ENCODE measurements around the gene WDR83.
A peak's percentile ranks its signal among the peaks of the same experiment; 100 is the strongest.

The WDR83 gene

DNA sequence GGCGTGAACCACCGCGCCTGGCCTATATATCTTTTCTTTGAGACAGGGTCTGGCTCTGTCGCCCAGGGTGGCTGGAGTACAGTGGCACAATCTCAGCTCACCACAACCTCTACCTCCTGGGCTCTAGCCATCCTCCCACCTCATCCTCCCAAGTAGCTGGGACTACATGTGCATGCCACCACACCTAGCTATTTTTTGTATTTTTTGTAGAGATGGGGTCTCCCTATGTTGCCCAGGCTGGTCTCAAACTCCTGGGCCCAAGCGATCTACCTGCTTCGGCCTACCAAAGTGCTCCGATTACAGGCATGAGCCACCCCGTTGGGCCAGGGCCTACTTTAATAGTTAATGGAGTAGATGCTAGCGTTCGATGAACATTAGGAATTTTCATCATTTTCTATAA lies 53.7 kb downstream of the WDR83 start:
- DNase-seq, result no peak

DNA sequence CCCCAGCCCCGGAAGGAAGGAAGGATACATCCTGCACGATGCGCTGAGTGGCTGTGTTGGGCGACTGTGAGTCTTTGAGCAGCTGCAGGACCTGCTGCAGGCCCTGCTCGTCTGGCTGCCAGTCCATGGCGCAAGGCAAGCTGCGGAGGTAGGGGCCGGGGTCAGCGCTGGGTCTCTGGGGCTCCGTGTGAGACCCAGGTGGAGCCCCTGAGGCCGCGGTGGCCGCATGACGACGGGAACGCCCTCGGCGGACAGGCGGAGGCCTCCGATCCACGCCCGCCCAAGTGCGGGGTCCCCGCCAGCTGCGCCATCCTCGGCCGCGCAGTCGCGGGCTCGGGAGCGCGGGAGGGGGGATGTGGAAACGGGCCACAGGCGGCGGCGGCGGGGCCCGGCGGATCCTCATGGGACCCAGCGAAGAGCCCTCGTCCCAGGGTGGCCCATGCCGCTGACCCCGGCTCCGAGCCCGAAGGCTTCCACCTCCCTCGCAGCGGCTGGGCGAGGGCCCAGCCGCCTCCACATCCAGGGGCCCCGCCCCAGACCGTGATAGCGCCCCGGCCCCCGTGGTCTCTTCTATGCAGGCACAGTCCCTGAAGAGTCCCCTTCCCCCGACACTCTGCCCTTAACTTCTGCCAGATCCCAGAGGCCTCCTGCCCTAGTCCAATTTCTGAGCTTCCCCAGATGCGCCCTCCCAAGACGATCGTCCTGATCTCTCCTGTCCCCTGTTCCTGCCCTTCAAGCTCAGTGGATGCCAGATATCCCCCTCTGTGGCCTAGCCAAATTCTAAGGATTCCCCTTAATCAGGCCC lies 54.4 kb downstream of the WDR83 start:
- DNase-seq, result peak; percentile 21

DNA sequence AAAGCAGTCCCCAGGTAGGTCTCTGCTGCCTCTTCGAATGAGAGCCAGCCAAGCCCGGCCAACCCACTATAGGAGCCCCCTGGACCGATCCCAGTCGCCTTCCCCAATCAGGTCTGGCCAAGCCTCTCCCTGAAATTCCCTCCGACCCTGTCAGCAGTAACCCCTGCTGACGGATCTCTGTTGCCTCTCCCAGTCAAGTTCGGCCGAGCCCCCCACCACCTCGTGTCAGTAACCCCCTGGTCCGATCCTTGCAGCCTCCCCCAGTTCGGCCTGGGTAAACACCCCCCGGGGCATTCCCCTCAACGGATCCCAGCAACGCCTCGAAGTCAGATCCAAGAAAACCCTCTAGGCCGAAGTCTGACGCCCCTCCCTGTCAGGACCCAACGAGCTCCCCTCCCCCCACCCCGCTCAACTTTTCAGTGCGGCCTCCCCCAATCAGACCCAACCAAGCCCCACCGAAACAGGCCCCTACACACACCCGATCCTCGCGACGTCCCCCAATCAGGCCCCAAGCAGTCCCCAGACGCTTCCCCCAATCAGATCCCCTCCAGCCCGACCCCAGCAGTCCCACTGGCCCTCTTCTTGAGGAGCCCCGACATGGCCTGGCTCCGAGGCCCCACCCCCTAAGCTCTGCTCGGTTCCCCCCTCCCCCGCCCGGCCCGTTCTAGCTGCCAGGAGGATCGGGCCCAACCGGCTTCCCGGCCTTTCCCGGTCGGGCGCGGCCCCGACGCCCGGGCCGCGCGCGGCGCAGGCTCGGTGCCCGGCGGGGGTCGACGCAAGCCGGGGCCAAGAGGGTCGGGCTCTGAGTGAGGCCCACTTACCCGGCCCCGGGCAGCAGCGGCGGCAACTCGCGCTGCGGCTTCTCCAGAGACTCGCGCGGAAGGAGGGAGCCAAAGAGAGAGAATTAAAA lies 55.3 kb downstream of the WDR83 start:
- peak; percentile 49 for DNase-seq

DNA sequence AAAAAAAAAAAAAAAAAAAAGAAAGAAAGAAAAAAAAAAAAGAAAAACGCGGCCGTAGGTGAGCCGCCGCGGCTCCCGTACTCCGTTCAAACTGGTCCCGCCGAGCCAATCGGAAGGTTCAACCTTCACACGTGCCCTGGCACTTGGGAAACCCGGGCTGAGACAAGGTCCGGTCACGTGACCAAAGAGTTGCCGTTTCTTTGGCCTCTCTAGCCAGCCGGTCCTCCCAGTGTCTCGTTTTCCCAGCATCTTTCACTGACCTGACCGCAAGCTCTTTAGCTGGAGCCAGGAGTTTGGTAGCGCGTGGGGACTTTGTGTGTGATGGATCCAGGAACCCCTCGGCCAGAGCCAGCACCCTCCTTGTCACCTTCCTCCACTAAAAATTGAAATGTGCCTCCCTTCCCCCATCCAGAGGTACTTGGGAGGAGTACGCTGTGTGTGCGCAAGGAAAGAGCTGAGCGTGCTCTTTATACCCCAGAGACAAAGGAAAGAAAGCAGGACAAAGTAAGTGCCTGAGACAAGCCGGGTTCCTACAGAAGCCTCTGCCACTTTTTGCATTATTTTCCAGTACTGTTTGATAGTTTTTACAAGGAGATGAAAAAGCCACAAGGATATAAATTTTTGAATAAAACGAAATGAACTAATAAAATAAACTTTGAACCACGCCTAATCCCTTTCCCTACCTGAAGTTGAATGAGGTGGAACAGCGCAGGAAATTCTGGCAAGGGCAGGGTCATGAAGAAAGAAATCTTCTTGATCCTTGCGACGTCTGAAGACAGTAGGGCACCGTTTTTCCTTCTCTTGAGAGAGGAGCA lies 56.2 kb downstream of the WDR83 start:
- DNase-seq, result peak; percentile 93

DNA sequence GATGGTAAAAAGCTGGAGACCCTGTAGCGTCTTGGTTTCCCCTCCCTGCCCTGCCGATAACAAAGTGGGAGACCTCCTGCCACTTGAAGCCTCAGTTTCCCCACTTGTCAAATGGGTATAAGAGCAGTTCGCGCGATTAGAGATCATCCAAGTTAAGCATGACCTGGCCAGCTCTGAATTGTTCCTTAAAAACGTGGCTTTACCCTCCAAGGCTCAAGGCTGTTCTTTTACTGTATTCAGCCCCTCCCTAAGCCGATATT lies 56.7 kb downstream of the WDR83 start:
- DNase-seq, result peak; percentile 3

DNA sequence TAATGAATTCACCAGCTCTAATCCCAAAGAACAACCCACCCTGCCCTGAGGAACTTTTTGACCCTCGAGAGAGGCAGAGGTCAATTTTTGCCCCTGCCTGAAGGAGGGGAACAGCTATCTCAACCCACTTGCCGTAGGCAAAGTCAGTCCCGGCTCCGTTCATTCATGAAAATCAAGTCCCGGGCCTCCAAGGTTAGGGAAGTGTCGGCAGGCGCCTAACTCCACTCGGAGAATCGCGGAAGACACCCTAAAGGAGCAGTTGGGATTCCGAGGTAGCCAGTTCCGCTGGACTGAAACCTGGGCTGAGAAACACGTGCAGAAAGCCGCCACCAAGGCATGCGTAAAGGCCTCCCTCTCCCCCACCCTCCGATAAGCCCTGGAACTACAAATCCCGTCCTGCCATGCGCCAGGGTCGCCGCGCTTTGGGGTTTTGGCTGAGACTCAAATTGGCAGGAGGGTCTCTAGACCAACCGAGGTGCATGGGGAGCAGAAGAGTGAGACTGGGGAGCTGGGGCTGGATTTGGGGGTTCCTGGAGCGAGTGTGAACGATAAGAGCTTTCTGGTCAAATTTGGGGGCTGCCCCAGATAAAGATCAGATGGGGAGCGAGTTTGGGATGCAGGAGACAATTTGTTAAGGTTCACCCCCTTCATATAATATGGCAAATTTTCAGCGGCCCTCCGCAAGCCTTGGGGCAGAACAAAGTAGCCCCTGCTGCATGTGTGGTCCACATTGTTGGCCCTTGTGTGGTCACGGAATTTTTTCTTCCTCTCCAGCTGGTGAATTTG lies 57.2 kb downstream of the WDR83 start, which contains the start of gene TNPO2:
TSS of gene TNPO2 (minus strand) at position 292 of the 786 bp plus-strand sequence. CDS start 2,955 bp downstream, outside the sequence.
- peak; percentile 78 for DNase-seq

All from activated naive CD4-positive, alpha-beta T cell treated with Interleukin-2 at 50 U/mL for 16 hours (primary cell).